ENCODE results near the gene C19orf81.

The C19orf81 gene

GRCh38 chr19:50632151-50632835 is 17.0 kb upstream of the C19orf81 start:
- no peak for DNase-seq

DNA sequence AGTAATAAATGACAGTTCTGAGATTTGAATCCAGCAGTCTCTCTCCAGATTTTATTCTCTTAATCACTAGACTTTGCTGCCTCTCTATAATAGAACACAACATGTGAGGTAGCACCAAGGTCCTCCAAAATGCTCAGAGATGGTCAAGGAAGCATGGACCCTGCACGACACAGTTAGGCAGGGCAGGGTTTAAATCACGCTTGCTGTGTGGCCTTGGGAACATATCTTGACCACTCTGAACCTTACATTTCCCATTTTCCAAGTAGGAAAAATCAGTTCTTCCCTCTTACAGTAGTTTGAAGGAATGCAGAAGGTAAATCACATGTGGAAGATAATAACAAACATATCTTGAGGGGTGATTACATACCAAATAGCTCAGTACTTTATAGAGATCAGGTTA is 15.9 kb upstream of the C19orf81 start:
- no peak for DNase-seq

- DNase-seq, result no peak
Measured at GRCh38 chr19:50633973-50634372, 15.3 kb upstream of the C19orf81 start.

DNA sequence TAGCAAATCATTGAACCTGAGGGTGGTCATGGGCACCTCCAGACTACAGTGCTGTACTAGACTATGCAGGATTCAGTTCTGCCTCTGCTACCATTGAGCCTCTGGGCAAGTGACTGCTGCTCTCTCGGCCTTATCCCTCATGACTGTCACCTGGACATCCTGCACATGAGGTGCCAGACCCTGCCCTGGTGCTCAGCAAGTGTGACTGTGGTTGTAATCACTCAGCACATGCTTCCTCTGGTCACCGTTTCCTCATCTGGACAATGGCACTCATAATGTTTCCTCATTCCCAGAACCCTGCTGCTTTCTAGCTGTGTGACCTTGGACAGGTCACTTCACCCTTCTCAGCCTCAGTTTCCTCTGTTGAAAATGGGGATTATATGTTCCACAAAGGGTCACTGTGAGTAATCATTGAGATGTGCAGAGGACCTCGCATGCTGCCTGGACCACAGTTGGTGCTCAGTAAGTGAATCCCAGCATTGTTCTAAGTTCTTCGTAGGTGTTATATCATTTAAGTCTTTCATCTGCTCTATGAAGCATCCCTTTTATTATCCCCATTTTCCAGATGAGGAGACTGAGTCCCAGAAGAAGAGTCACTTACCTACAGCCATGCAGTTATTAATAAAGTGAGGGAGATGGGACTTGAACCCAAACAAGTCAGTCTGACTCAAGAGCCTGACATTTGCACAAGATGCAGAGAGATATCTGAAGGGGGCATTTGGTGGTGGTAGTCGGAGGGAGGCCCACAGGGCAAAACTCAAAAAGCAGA is 12.7 kb upstream of the C19orf81 start:
- no peak for DNase-seq

- DNase-seq, result no peak
Measured at GRCh38 chr19:50638600-50638999, 10.6 kb upstream of the C19orf81 start.

GRCh38 chr19:50639121-50640112 is 9.8 kb upstream of the C19orf81 start, which contains the start of gene SYT3:
Gene SYT3, minus strand, starts transcription at chr19:50639881. Its CDS starts 2,470 bp downstream, at chr19:50637411.
- DNase-seq, result peak; percentile 42

DNA sequence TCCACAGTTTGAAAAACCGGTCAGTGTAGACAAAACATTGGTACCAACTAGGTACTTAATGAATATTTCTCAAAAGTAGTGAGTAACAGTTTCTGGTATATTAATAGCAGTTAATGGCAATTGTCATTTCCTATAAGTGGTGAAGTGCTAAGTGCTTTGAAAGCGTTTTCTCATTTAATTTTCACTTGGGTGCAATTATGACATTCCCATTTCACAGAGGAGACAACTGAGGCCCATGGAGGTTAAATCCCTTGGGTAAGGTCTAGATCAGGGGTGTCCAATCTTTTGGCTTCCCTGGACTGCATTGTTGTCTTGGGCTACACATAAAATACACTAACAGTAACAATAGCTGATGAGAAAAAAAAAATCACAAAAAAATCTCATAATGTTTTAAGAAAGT is 8.9 kb upstream of the C19orf81 start:
- no peak for DNase-seq

DNA sequence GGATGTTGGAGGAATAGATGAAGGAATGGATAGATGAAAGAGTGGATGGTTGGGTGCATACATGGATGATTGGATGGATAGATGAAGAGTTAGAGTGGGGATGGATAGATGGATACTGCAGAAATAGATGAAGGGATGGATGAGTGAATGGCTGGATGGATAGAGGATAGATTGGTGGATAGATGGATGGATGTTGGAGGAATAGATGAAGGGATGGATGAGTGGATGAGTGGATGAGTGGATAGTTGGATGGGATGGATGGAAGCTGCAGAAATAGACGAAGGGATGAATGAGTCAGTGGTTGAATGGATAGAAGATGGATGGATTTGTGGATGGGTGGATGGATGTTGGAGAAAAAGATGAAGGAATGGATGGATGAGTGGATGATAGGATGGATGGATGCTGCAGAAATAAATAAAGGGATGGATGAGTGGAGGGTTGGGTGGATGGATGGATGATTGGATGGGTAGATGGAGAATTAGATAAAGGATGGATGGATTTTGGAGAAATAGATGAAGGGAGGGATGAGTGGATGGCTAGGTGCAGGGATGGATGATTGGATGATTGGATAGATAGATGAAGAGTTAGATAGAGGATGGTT is 4.8 kb upstream of the C19orf81 start:
- DNase-seq, result no peak

GRCh38 chr19:50645107-50645506 is 4.1 kb upstream of the C19orf81 start:
- DNase-seq, result no peak

- DNase-seq, result no peak
Measured at GRCh38 chr19:50646074-50646807, 3.0 kb upstream of the C19orf81 start.

DNA sequence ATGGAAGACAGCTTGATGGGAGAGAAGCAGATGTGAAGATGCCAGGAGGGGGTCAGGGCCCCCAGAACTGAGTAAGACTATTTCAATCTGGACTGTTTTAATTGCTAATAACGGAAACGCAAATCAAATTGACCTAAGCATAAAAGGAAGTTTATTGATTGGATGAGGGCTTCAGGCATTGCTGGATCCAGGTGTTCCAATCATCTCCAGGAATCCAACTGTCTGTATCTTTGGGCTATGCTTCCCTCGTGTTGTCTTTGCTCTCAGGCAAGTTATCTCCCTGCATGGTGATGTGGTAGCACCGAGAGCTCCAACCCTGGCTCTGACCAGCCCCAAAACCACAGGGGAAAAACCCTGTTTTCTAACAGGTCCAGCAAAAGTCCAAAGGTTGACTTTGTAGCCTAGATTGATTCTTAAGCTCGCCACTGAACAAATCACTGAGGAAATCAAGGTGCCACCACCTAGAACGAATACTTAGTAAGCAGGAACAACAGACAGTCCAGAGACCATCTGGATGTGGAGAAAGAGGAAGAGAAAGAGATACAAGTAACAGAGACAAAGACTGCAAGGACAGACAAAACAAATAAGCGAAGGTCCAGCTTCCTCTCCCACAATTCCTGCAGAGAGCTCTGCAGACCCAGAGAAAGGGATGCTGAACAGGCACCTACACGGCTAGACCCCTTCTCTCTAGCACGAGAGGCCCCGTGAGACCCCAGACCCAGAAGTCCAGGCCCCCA is 1.2 kb upstream of the C19orf81 start:
- no peak for DNase-seq

DNA sequence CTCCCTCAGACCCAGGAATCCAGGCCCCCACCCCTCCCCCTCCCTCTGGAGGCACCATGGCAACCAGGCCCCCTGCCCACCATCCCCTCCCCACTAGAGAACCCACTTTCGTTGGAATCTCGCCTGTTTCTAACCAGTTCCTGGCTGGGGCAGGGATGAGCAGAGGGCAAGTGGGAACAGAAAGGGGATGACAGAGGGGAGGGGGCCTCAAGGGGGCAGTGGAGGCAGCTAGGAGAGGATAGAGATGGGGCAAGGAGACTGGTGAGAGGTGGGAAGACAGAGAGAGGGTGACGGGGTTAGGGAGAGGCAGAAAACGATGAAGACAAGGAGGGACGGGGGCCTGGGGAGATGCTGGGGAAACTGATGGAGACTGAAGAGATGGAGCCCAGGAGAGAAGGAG is 586 bp upstream of the C19orf81 start:
- DNase-seq, result no peak

DNA sequence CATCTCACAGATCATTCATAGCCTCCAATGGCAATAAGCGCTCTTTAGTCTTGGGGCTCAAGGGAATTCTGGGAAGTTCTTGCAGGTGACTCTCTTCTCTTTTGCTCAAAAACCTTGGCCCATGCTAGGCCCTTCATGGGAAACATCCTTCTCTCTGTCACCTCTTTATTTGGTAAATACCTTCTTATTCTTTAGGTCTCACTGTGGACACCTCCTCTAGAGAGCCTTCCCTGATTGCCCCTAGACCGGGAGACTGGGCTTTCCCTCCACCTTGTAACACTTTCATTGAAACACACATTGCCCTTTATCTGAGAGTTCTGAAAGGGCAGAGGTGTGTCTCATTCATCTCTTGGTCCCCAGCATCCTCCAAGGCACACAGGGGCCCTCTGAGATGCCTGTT is 1.9 kb downstream of the C19orf81 start:
- no peak for DNase-seq

GRCh38 chr19:50652722-50653121 is 3.5 kb downstream of the C19orf81 start:
- DNase-seq, result no peak

DNA sequence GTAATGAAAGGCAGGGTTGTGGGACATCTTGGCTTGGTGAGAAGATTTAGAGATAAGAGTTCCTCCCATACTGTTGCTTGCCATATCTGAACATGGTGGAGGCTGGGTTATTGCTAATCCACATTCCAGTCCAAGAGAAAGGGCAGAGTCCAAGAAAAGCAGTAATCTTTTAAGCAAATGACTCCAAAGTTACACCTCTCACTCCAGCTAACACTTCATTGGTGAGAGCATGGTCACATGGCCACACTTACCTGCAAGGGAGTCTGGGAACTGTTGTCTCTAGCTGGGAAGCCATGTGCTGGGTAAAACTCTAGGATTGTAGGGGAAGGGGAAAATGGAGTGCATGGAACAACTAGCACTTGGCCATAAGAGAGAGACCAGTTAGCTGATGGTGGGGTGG is 5.6 kb downstream of the C19orf81 start:
- no peak for DNase-seq

- peak; percentile 12 for DNase-seq
Measured at GRCh38 chr19:50657222-50657669, 8.0 kb downstream of the C19orf81 start.

DNA sequence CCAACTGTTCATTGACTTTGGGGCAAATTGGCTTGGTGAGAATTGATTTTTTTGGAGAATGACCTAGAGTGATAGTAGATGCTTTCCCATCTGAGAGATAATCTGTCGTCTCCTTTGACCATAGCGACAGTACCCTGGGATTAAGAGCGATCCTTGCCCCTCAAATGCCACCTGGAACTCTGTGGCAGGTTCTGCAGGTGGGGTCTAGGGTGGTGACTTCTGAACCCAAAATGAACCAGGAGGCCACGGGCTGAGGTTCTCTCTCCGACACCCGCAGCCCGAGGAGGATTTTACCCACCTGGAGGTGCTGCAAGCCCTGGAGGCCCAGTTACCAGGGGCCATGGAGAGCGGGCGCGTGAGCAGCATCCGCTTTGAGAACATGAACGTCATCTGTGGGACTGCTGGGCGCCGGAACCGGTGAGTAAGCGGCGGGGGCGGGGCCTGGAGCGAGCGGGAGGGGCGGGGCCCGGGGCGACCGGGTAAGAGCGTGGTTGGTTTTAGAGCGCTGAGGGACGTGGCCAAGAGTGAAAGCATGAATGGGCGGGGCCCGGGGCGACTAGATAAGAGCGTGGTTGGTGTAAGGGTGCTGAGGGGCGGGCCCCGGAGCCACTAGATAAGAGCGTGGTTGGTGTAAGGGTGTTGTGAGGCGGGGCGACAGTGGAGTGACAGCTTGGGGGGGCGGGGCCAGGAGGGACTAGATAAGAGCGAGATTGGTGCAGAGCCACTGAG is 8.6 kb downstream of the C19orf81 start:
- peak; percentile 94 for DNase-seq

GRCh38 chr19:50658441-50659317 is 9.4 kb downstream of the C19orf81 start:
- DNase-seq, result peak; percentile 79

DNA sequence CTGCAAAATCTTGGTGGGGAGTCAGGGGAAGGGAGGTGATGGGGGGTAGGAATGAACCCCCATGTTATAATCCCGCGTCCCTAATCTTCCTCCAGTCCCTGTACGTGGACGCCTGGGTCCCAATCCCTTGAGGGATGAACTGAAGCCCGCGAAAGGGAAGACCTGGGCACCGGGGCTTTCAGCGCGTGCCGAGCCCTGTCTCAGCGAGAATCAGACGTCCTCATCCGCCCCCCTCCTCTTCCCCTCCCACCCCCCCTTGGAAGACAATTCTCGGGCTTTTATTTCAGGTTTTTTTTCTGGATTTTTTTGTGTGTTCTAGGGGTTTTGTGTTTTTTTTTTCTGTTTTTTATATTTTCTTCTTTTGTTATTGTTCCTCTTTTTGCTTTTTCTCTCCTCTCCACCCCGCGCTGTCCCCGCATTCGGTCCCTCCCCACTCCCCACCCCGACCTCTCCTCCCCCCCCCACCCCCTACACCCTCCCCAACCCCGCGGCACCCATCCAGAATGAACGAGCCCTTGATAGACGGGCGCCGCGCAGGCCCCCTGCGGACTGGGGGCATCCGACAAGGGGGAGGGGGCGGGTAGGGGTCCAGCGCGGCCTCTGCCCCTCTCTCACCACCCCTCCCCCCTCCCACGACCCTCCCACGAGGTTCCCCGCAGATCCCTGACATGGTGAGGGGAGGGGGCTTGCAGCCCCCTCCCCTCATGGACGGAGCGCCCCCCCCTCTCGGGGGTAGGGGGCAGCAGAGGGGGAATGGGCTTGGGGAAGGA is 10.3 kb downstream of the C19orf81 start:
- no peak for DNase-seq
